Spinal cord (tissue), 10 donors: Measurements from ENCODE around the gene MAML2. TPM values are rescaled to one million over a fixed set of nuclear protein-coding genes. Genes with fewer than 3 reads are reported as not detected.

Experiments used
- DNase-seq, 6 donors: peaks; one replicate each; pipeline versions ENCODE4 v3.0.0 to v3.0.0-alpha.2; 2013 to 2015; ENCODE audit warnings: low spot score in 6 of 6, low read depth in 4 of 6
- H3K27ac ChIP-seq: one replicate; pipeline ENCODE4 v1.5.1; 2013; ENCODE audit warnings: low read depth, low read length, control low read depth
- H3K27me3 ChIP-seq: one replicate; pipeline ENCODE4 v1.6.1; 2013; ENCODE audit warnings: low read length; ENCODE audit not compliant: control insufficient read depth, insufficient read depth
- H3K36me3 ChIP-seq: one replicate; pipeline ENCODE4 v1.6.1; 2013; ENCODE audit warnings: low read length; ENCODE audit not compliant: control insufficient read depth, insufficient read depth
- H3K4me1 ChIP-seq: one replicate; pipeline ENCODE4 v1.6.1; 2013; ENCODE audit warnings: low read length; ENCODE audit not compliant: control insufficient read depth, insufficient read depth
- H3K4me3 ChIP-seq: one replicate; pipeline ENCODE4 v1.5.1; 2013; ENCODE audit warnings: low read depth, low read length, control low read depth
- H3K9me3 ChIP-seq: one replicate; pipeline ENCODE4 v1.6.1; 2013; ENCODE audit warnings: low read length; ENCODE audit not compliant: control insufficient read depth, insufficient read depth
- WGBS: methylation state at CpG from one replicate; pipeline ENCODE4 v1.1.5; 2013; ENCODE audit warnings: missing lambda C conversion rate; ENCODE audit not compliant: insufficient coverage; 5-methylcytosine and 5-hydroxymethylcytosine counted together
- polyA plus RNA-seq, 2 donors: library from polyadenylated mRNA; unstranded; fragments of 120-200 nt; gene quantifications; one replicate each; pipeline ENCODE4 v1.2.1, GENCODE V29; 2013; ENCODE audit not compliant: insufficient read length in 2 of 2
- total RNA-seq, 2 donors: library from RNA; depleted of rRNA in 1 of 2; stranded (reverse); fragments of 120-200 nt in 1 of 2; fragments of >200 nt in 1 of 2; gene quantifications; one replicate each; pipeline versions ENCODE4 v1.2.3 to v1.2.4, GENCODE V29; 2013 to 2014
- donor health status: healthy.

MAML2 gene
- total and polyA plus RNA-seq, 4 donors = 16.7 to 25.5 (median 18.7) TPM

GRCh38 chr11:96332126-96332771, 10.7 kb downstream of the MAML2 start:
- Histone ChIP-seq H3K27me3 (no peaks in the 10 kb centered on the region), H3K36me3 (no peaks in the 10 kb centered on the region), H3K27ac (peak overlapping the region; percentile 48), H3K9me3 (no peaks in the 10 kb centered on the region), H3K4me1 (peaks cover 4% of the 10 kb centered on the region), H3K4me3 (no peak overlapping the region)
- peak in 1 of 6 donors; percentile 49 for DNase-seq
- WGBS = 59% methylated on average over 5 of the region's 8 CpGs

- Histone ChIP-seq H3K27ac (peak overlapping the region; percentile 48), H3K4me1 (peaks cover 4% of the 10 kb centered on the region), H3K36me3 (no peaks in the 10 kb centered on the region), H3K27me3 (no peaks in the 10 kb centered on the region), H3K9me3 (no peaks in the 10 kb centered on the region), H3K4me3 (no peak overlapping the region)
- WGBS = 100% methylated on average over 4 of the region's 7 CpGs
- DNase-seq = no peak
These were observed 11.3 kb downstream of the MAML2 start for GRCh38 chr11:96331699-96332116.

GRCh38 chr11:96330511-96330859, 12.5 kb downstream of the MAML2 start:
- Histone ChIP-seq H3K4me3 (no peak overlapping the region), H3K27me3 (no peaks in the 10 kb centered on the region), H3K9me3 (no peaks in the 10 kb centered on the region), H3K4me1 (peaks cover 4% of the 10 kb centered on the region), H3K27ac (no peak overlapping the region), H3K36me3 (no peaks in the 10 kb centered on the region)
- no peak for DNase-seq
- WGBS = 100% methylated on average over 3 of the region's 4 CpGs

- 67% methylated on average over 1 of the region's 3 CpGs for WGBS
- H3K9me3 ChIP-seq = no peaks in the 10 kb centered on the region
- no peak for DNase-seq
- H3K4me1 ChIP-seq = peaks cover 4% of the 10 kb centered on the region
- no peak overlapping the region for H3K27ac ChIP-seq
- H3K4me3 ChIP-seq = no peak overlapping the region
- no peaks in the 10 kb centered on the region for H3K27me3 ChIP-seq
- no peaks in the 10 kb centered on the region for H3K36me3 ChIP-seq
These were observed 13.0 kb downstream of the MAML2 start for GRCh38 chr11:96329855-96330510.

- no peak overlapping the region for H3K4me3 ChIP-seq
- H3K36me3 ChIP-seq = no peaks in the 10 kb centered on the region
- H3K27ac ChIP-seq = no peak overlapping the region
- no peaks in the 10 kb centered on the region for H3K27me3 ChIP-seq
- no peak for DNase-seq
- H3K4me1 ChIP-seq = peaks cover 4% of the 10 kb centered on the region
- no CpG with 5 or more reads among the region's 1 CpG for WGBS
- H3K9me3 ChIP-seq = no peaks in the 10 kb centered on the region
These were observed 13.6 kb downstream of the MAML2 start for GRCh38 chr11:96329419-96329818.

- Histone ChIP-seq H3K4me1 (peaks cover 4% of the 10 kb centered on the region), H3K4me3 (no peak overlapping the region), H3K9me3 (no peaks in the 10 kb centered on the region), H3K27ac (no peak overlapping the region), H3K36me3 (no peaks in the 10 kb centered on the region), H3K27me3 (no peaks in the 10 kb centered on the region)
- 67% methylated on average over 1 of the region's 8 CpGs for WGBS
- peak in 1 of 6 donors; percentile 35 for DNase-seq
These were observed 14.5 kb downstream of the MAML2 start for GRCh38 chr11:96328395-96329010.

GRCh38 chr11:96326959-96327358, 16.0 kb downstream of the MAML2 start:
- DNase-seq = no peak
- H3K4me3 ChIP-seq = no peak overlapping the region
- no peaks in the 10 kb centered on the region for H3K9me3 ChIP-seq
- no peak overlapping the region for H3K27ac ChIP-seq
- WGBS = 55% methylated on average over 4 of the region's 7 CpGs
- H3K36me3 ChIP-seq = no peaks in the 10 kb centered on the region
- peaks cover 4% of the 10 kb centered on the region for H3K4me1 ChIP-seq
- H3K27me3 ChIP-seq = no peaks in the 10 kb centered on the region

- no peak for DNase-seq
- no CpG with 5 or more reads among the region's 1 CpG for WGBS
- no peak overlapping the region for H3K27ac ChIP-seq
- H3K4me1 ChIP-seq = no peaks in the 10 kb centered on the region
- no peaks in the 10 kb centered on the region for H3K27me3 ChIP-seq
- no peaks in the 10 kb centered on the region for H3K9me3 ChIP-seq
- no peaks in the 10 kb centered on the region for H3K36me3 ChIP-seq
- H3K4me3 ChIP-seq = no peak overlapping the region
These were observed 18.1 kb downstream of the MAML2 start for GRCh38 chr11:96324912-96325311.

GRCh38 chr11:96323642-96323985, 19.4 kb downstream of the MAML2 start:
- H3K36me3 ChIP-seq = no peaks in the 10 kb centered on the region
- no peak for DNase-seq
- no peaks in the 10 kb centered on the region for H3K4me1 ChIP-seq
- no peak overlapping the region for H3K27ac ChIP-seq
- H3K9me3 ChIP-seq = no peaks in the 10 kb centered on the region
- no peak overlapping the region for H3K4me3 ChIP-seq
- 92% methylated on average over 5 of the region's 6 CpGs for WGBS
- no peaks in the 10 kb centered on the region for H3K27me3 ChIP-seq
